AG04449 (cell line): Measurements from ENCODE around the gene LRRC71.

Experiments used
- CTCF ChIA-PET: fragments of 350-600 bp; formaldehyde crosslinking; extraction: SDS; loops from one replicate; lab custom pipeline; 2021; ENCODE audit warnings: antibody characterized with exemption; lab: Yijun Ruan, JAX
- POLR2A ChIA-PET: fragments of 400-600, 350-600 bp; formaldehyde crosslinking; extraction: SDS; loops from one replicate; lab custom pipeline; 2020; ENCODE audit warnings: antibody characterized with exemption, inconsistent platforms; lab: Yijun Ruan, JAX
- DNase-seq: peaks from one replicate; pipeline ENCODE4 v3.0.0-alpha.2; 2010; ENCODE audit warnings: low read depth, low spot score
- H3K4me3 ChIP-seq: 2 replicates; pipeline ENCODE4 v1.5.1; 2011; ENCODE audit warnings: low read depth, mild to moderate bottlenecking, control low read depth, low read length
- TF ChIP-seq, protein P1 (sequence below): IDR thresholded peaks from one replicate; pipeline ENCODE4 v1.5.1; 2011; ENCODE audit warnings: mild to moderate bottlenecking, moderate library complexity, low read length, control low read depth, inconsistent platforms; ENCODE audit not compliant: insufficient read depth; ENCODE audit errors: missing control alignments

LRRC71 gene

DNA sequence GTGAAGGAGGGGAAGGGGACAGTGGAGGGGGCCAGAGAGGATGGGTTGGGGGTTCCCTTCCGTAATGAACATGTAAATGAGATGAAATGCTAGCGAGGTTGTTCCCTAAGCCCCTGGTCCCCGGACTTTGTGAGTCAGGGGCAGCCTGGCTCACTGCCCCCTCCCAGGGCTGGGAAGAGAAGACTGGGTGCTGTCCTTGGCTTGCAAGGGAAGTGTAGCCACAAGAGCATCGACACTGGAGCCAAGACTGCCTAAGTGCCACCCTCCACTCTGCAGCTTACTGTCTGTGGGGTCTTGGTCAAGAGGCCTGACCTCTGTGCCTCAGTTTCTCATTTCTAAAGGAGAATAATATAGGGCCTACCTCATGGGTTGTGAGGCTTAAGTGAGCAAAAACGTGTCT is 26.4 kb upstream of the LRRC71 start:
- CTCF ChIA-PET: interaction anchor here (1.1 to 23.6 kb wide), 11 partner anchors 7 to 216 kb away, joined by 4 to 678 read pairs (median 49); partner anchors contain the start of genes ISG20L2, LRRC71, METTL25B and NES
- no peak for DNase-seq
- TF ChIP-seq, protein P1, sequence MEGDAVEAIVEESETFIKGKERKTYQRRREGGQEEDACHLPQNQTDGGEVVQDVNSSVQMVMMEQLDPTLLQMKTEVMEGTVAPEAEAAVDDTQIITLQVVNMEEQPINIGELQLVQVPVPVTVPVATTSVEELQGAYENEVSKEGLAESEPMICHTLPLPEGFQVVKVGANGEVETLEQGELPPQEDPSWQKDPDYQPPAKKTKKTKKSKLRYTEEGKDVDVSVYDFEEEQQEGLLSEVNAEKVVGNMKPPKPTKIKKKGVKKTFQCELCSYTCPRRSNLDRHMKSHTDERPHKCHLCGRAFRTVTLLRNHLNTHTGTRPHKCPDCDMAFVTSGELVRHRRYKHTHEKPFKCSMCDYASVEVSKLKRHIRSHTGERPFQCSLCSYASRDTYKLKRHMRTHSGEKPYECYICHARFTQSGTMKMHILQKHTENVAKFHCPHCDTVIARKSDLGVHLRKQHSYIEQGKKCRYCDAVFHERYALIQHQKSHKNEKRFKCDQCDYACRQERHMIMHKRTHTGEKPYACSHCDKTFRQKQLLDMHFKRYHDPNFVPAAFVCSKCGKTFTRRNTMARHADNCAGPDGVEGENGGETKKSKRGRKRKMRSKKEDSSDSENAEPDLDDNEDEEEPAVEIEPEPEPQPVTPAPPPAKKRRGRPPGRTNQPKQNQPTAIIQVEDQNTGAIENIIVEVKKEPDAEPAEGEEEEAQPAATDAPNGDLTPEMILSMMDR: no peak
- peak overlapping the region; percentile 72 for H3K4me3 ChIP-seq
- POLR2A ChIA-PET: no interaction called here

DNA sequence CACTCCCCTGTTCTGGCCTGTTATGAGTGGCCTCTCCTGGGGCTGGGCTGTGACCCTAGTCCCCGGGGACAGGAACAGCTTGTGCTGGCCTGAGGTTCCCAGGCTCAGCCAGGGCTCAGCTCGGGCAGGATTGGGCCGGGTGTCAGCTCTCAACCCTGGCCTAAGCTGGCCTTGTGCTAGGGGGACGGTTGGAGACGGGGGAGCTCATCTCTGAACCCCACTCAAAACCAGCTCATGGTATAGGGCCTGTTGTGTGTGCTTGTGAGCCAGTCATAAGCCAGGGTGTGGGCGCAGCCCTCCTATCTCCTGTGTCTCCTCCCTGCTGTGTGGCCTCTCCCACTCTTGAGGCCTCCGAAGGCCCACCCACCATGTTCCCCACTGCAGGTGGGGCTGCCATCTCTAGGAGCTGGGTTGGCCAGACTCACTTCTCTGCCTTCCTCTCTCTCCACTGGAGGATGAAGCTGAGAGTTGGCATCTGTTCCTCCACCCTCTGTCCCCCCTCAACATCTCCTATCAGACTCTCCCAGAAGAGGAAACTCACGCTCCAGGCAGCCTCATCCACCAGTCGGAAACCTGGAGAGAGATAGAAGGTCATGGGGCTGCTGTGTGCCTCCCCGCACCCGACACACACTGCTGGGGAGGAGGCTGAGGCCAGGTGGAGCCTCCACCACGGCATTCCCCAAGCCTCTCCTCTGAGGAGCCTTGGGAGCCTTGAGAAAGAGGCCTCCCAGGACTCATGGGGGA is 25.5 kb upstream of the LRRC71 start:
- TF ChIP-seq, protein P1: no peak
- H3K4me3 ChIP-seq: peak overlapping the region; percentile 72
- ChIA-PET POLR2A (no interaction called here), CTCF (interaction anchor here (0.6 to 23.6 kb wide), 14 partner anchors 19 to 235 kb away, joined by 3 to 678 read pairs (median 4); partner anchors contain the start of genes ISG20L2, LRRC71, METTL25B and NTRK1)
- no peak for DNase-seq

DNA sequence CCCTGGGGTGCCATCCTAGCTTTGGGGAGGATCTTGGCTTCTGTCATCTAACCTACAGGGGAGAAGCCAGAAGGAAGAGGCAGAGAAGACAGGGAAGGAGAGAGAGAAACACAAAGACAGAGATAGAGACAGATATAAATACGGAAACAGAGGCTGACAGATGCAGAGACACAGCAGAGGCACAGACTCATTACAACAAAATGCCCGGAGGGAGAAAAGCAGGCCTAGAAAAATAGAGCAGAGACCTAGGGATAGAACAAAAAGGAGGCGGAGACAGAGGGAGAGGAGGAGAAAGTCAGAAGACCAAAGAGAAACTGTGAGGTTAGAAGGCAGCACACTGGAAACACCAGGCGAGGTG is 25.0 kb upstream of the LRRC71 start:
- H3K4me3 ChIP-seq: peak overlapping the region; percentile 72
- CTCF ChIA-PET: interaction anchor here (1.1 to 23.6 kb wide), 10 partner anchors 19 to 236 kb away, joined by 3 to 678 read pairs (median 4); partner anchors contain the start of genes ISG20L2, LRRC71, METTL25B and NTRK1
- no peak for DNase-seq
- POLR2A ChIA-PET: no interaction called here
- TF ChIP-seq, protein P1: no peak

DNA sequence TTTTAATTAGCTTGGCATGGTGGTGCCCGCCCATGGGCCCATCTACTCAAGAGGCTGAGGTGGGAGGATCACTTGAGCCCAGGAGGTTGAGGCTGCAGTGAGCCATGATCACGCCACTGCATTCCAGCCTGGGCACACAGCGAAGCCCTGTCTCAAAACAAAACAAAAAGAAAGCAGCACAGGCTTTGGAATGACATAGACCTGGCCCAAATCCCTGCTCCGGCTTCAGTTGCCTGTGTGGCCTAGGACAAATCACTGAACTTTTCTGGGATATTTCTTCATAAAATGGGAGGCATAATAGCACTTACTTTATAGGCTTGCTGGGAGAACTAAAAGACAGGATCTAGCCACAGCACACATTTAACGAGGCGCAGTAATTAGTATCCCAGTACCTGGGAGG is 24.5 kb upstream of the LRRC71 start:
- peak overlapping the region; percentile 72 for H3K4me3 ChIP-seq
- CTCF ChIA-PET: interaction anchor here (3.2 to 23.6 kb wide), 3 partner anchors 29 to 206 kb away, joined by 21 to 678 read pairs (median 226); partner anchors contain the start of genes ISG20L2, LRRC71 and METTL25B
- POLR2A ChIA-PET: interaction anchor here (1.0 to 1.4 kb wide), 2 partner anchors 21 to 168 kb away, joined by 3 to 4 read pairs; partner anchors contain the start of genes ISG20L2 and METTL25B
- TF ChIP-seq, protein P1: no peak
- no peak for DNase-seq

DNA sequence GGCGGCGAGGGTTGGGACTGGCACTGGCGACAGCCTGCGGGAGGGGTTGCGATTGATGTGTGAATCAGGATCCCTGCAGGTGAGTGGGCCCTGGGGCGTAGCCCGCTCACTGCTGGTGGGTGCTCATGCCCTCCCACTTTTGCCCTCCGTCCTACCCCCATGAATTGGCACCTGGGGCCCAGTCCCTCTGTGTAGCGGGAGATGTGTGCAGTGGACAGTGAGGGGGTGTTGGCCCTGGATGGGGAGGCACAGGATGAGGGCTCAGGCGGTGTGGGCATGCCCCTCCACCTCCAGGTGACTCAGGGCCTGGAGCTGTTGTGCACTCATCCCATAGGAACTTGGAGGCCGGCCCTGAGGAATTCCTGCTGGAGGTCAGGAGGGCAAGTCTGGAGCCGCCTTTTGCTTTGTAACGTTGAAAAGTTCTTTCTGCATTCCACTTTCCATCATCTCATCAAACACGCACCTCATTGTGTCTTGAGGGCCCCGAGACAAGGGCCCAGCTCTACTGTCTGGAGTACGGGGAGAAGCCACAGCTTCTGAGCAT is 23.9 kb upstream of the LRRC71 start:
- TF ChIP-seq, protein P1: no peak
- peak overlapping the region; percentile 34 for H3K4me3 ChIP-seq
- DNase-seq: peak; percentile 72
- POLR2A ChIA-PET: interaction anchor here (0.8 to 1.4 kb wide), 4 partner anchors 16 to 212 kb away, joined by 3 to 4 read pairs (median 3); partner anchors contain the start of genes ISG20L2 and METTL25B
- CTCF ChIA-PET: interaction anchor here (1.2 to 23.6 kb wide), 3 partner anchors 28 to 206 kb away, joined by 4 to 678 read pairs (median 21); partner anchors contain the start of gene LRRC71
